ENCODE measurements around the gene ARHGEF17. TPM values are rescaled to one million over a fixed set of nuclear protein-coding genes. Genes with fewer than 3 reads are reported as not detected.

Gene ARHGEF17
- total and polyA plus RNA-seq, 5 experiments from 2014 or later: 0.19 TPM; not detected in 4

- peak overlapping the region in 6 of 10 donors; percentile 1 to 35 (median 16) for H3K4me3 Mint-ChIP-seq
- POLR2A ChIA-PET: no interaction called here
- peaks cover 0 to 5% (median 2%) of the 10 kb centered on the region in 5 donors for H3K27me3 Mint-ChIP-seq
- H3K9me3 Mint-ChIP-seq: no peaks in the 10 kb centered on the region
- peak overlapping the region in 4 of 10 donors; percentile 22 to 60 (median 42) for H3K27ac Mint-ChIP-seq
- ATAC-seq (peak; percentile 72 to 87), DNase-seq (peak; percentile 18 to 74 (median 44))
- H3K4me1 Mint-ChIP-seq: peaks cover 7 to 25% (median 10%) of the 10 kb centered on the region in 4 donors
- H3K36me3 Mint-ChIP-seq: no peaks in the 10 kb centered on the region
Measured at GRCh38 chr11:73288873-73289707, 19.0 kb upstream of the ARHGEF17 start.

- H3K4me3 Mint-ChIP-seq: no peak overlapping the region
Measured at GRCh38 chr11:73290536-73290935, 17.5 kb upstream of the ARHGEF17 start.

GRCh38 chr11:73291196-73291595 lies 16.9 kb upstream of the ARHGEF17 start:
- peaks cover 0 to 5% (median 2%) of the 10 kb centered on the region in 5 donors for H3K27me3 Mint-ChIP-seq
- peaks cover 7 to 25% (median 12%) of the 10 kb centered on the region in 4 donors for H3K4me1 Mint-ChIP-seq
- no peak for DNase-seq
- POLR2A ChIA-PET: no interaction called here
- H3K36me3 Mint-ChIP-seq: no peaks in the 10 kb centered on the region
- no peaks in the 10 kb centered on the region for H3K9me3 Mint-ChIP-seq
- no peak overlapping the region for H3K27ac Mint-ChIP-seq
- no peak overlapping the region for H3K4me3 Mint-ChIP-seq
- no peak for ATAC-seq

More at GRCh38 chr11:73290536-73290935, 17.5 kb upstream of the ARHGEF17 start:
- Mint-ChIP-seq H3K27me3 (peaks cover 0 to 5% (median 2%) of the 10 kb centered on the region in 5 donors), H3K4me1 (peaks cover 7 to 25% (median 12%) of the 10 kb centered on the region in 4 donors), H3K36me3 (no peaks in the 10 kb centered on the region), H3K9me3 (no peaks in the 10 kb centered on the region), H3K27ac (no peak overlapping the region)
- no peak for DNase-seq
- no peak for ATAC-seq
- POLR2A ChIA-PET: interaction anchor here (0.6 kb wide), 1 partner anchor 13 kb away, joined by 4 read pairs; no protein-coding TSS in a partner anchor

- Mint-ChIP-seq H3K9me3 (no peaks in the 10 kb centered on the region), H3K27me3 (peaks cover 2 to 8% (median 5%) of the 10 kb centered on the region in 5 donors), H3K36me3 (no peaks in the 10 kb centered on the region), H3K4me3 (no peak overlapping the region), H3K4me1 (peaks cover 7 to 25% (median 12%) of the 10 kb centered on the region in 4 donors), H3K27ac (peak overlapping the region in 1 of 10 donors; percentile 29)
- no peak for DNase-seq
- POLR2A ChIA-PET: no interaction called here
- ATAC-seq: no peak
Measured at GRCh38 chr11:73291781-73292524, 16.1 kb upstream of the ARHGEF17 start.

- ATAC-seq (no peak), DNase-seq (no peak)
- no peaks in the 10 kb centered on the region for H3K36me3 Mint-ChIP-seq
- peaks cover 2 to 12% (median 8%) of the 10 kb centered on the region in 5 donors for H3K27me3 Mint-ChIP-seq
- POLR2A ChIA-PET: no interaction called here
- H3K4me3 Mint-ChIP-seq: no peak overlapping the region
- no peaks in the 10 kb centered on the region for H3K9me3 Mint-ChIP-seq
- H3K27ac Mint-ChIP-seq: no peak overlapping the region
- peaks cover 7 to 20% (median 12%) of the 10 kb centered on the region in 4 donors for H3K4me1 Mint-ChIP-seq
Measured at GRCh38 chr11:73292525-73292894, 15.6 kb upstream of the ARHGEF17 start.

- H3K9me3 Mint-ChIP-seq: no peaks in the 10 kb centered on the region
- H3K27ac Mint-ChIP-seq: no peak overlapping the region
- POLR2A ChIA-PET: no interaction called here
Measured at GRCh38 chr11:73293356-73293936, 14.6 kb upstream of the ARHGEF17 start.

GRCh38 chr11:73294604-73295003 lies 13.5 kb upstream of the ARHGEF17 start:
- Mint-ChIP-seq H3K36me3 (no peaks in the 10 kb centered on the region), H3K27me3 (peaks cover 6 to 24% (median 17%) of the 10 kb centered on the region in 5 donors), H3K4me3 (no peak overlapping the region), H3K9me3 (no peaks in the 10 kb centered on the region), H3K27ac (peak overlapping the region in 1 of 10 donors; percentile 9), H3K4me1 (peaks cover 0 to 4% (median 2%) of the 10 kb centered on the region in 4 donors)
- POLR2A ChIA-PET: no interaction called here
- DNase-seq (no peak), ATAC-seq (no peak)

More at GRCh38 chr11:73293356-73293936, 14.6 kb upstream of the ARHGEF17 start:
- no peak overlapping the region for H3K4me3 Mint-ChIP-seq
- H3K36me3 Mint-ChIP-seq: no peaks in the 10 kb centered on the region
- ATAC-seq (no peak), DNase-seq (no peak)
- H3K4me1 Mint-ChIP-seq: peaks cover 7 to 14% (median 11%) of the 10 kb centered on the region in 4 donors
- peaks cover 6 to 21% (median 17%) of the 10 kb centered on the region in 5 donors for H3K27me3 Mint-ChIP-seq

- POLR2A ChIA-PET: no interaction called here
- no peaks in the 10 kb centered on the region for H3K9me3 Mint-ChIP-seq
- peaks cover 0 to 3% (median 1%) of the 10 kb centered on the region in 4 donors for H3K4me1 Mint-ChIP-seq
- no peaks in the 10 kb centered on the region for H3K36me3 Mint-ChIP-seq
- no peak overlapping the region for H3K4me3 Mint-ChIP-seq
- ATAC-seq (peak; percentile 82 to 84), DNase-seq (peak; percentile 42 to 81 (median 68))
- H3K27me3 Mint-ChIP-seq: peaks cover 6 to 32% (median 19%) of the 10 kb centered on the region in 5 donors
- peak overlapping the region in 1 of 10 donors; percentile 30 for H3K27ac Mint-ChIP-seq
Measured at GRCh38 chr11:73295241-73295995, 12.7 kb upstream of the ARHGEF17 start.

GRCh38 chr11:73295996-73296318 lies 12.1 kb upstream of the ARHGEF17 start:
- Mint-ChIP-seq H3K36me3 (no peaks in the 10 kb centered on the region), H3K27ac (no peak overlapping the region), H3K4me1 (peaks cover 0 to 3% (median 1%) of the 10 kb centered on the region in 4 donors), H3K4me3 (no peak overlapping the region), H3K27me3 (peaks cover 6 to 36% (median 21%) of the 10 kb centered on the region in 5 donors), H3K9me3 (no peaks in the 10 kb centered on the region)
- DNase-seq (no peak), ATAC-seq (no peak)
- POLR2A ChIA-PET: no interaction called here

- Mint-ChIP-seq H3K4me1 (peaks cover 0 to 3% (median 1%) of the 10 kb centered on the region in 4 donors), H3K9me3 (no peaks in the 10 kb centered on the region), H3K27ac (no peak overlapping the region), H3K27me3 (peaks cover 6 to 37% (median 21%) of the 10 kb centered on the region in 5 donors), H3K4me3 (no peak overlapping the region), H3K36me3 (no peaks in the 10 kb centered on the region)
- DNase-seq: no peak
- ATAC-seq: no peak
- POLR2A ChIA-PET: no interaction called here
Measured at GRCh38 chr11:73296501-73297230, 11.4 kb upstream of the ARHGEF17 start.

GRCh38 chr11:73297231-73297590 lies 10.9 kb upstream of the ARHGEF17 start:
- Mint-ChIP-seq H3K4me1 (peaks cover 0 to 3% (median 1%) of the 10 kb centered on the region in 4 donors), H3K36me3 (no peaks in the 10 kb centered on the region), H3K4me3 (no peak overlapping the region), H3K27me3 (peaks cover 10 to 42% (median 20%) of the 10 kb centered on the region in 5 donors), H3K27ac (peak overlapping the region in 1 of 10 donors; percentile 27), H3K9me3 (no peaks in the 10 kb centered on the region)
- ATAC-seq: no peak
- POLR2A ChIA-PET: no interaction called here
- no peak for DNase-seq

- H3K4me1 Mint-ChIP-seq: peaks cover 0 to 3% (median 1%) of the 10 kb centered on the region in 4 donors
- ATAC-seq (no peak), DNase-seq (no peak)
- H3K36me3 Mint-ChIP-seq: no peaks in the 10 kb centered on the region
- H3K27ac Mint-ChIP-seq: no peak overlapping the region
- H3K4me3 Mint-ChIP-seq: no peak overlapping the region
- peaks cover 10 to 47% (median 23%) of the 10 kb centered on the region in 5 donors for H3K27me3 Mint-ChIP-seq
- POLR2A ChIA-PET: no interaction called here
- H3K9me3 Mint-ChIP-seq: no peaks in the 10 kb centered on the region
Measured at GRCh38 chr11:73297702-73298101, 10.4 kb upstream of the ARHGEF17 start.

All from naive thymus-derived CD8-positive, alpha-beta T cell (primary cell).